ENCODE data around the gene WDR45B. TPM values are rescaled to one million over a fixed set of nuclear protein-coding genes. Genes with fewer than 3 reads are reported as not detected.

Gene WDR45B
- total and polyA plus RNA-seq, 2 experiments from 2014 or later, result 82.6 to 112 TPM

GRCh38 chr17:82677353-82677925, 29.2 kb upstream of the WDR45B start:
- no peak overlapping the region for H2AFZ ChIP-seq

GRCh38 chr17:82675476-82676245, 27.4 kb upstream of the WDR45B start:
- no peak overlapping the region for H3K27ac ChIP-seq
- H3K79me2 ChIP-seq, result no peaks in the 10 kb centered on the region
- 86% methylated on average over 17 of the region's 18 CpGs for WGBS (ENCODE audit: low lambda C conversion rate, missing lambda C conversion rate)
- no peaks in the 10 kb centered on the region for H4K20me1 ChIP-seq (ENCODE audit: insufficient read depth, poor library complexity, severe bottlenecking)
- no peaks in the 10 kb centered on the region for H3K9me3 ChIP-seq (ENCODE audit: low read depth)
- TF ChIP-seq EZH2phosphoT487 (IDR thresholded peaks at IDR 0.05; ENCODE audit: low read depth, severe bottlenecking, unreplicated experiment), result no peak
- no peak for TF ChIP-seq EZH2 (IDR thresholded peaks at IDR 0.05; ENCODE audit: borderline replicate concordance)
- no peak for TF ChIP-seq CTCF (IDR thresholded peaks at IDR 0.05; ENCODE audit: poor library complexity)
- no peaks in the 10 kb centered on the region for H3K36me3 ChIP-seq (replicated peaks; ENCODE audit: insufficient read depth, low read depth)
- H3K4me2 ChIP-seq, result no peak overlapping the region
- no peak overlapping the region for H2AFZ ChIP-seq
- no peak for DNase-seq (ENCODE audit: low spot score)
- H3K9me2 ChIP-seq (replicated peaks; ENCODE audit: insufficient read depth), result no peaks in the 10 kb centered on the region
- H3K4me3 ChIP-seq, result no peak overlapping the region
- no peaks in the 10 kb centered on the region for H3K27me3 ChIP-seq
- no peaks in the 10 kb centered on the region for H3K4me1 ChIP-seq (ENCODE audit: insufficient read depth)

More at GRCh38 chr17:82677353-82677925, 29.2 kb upstream of the WDR45B start:
- TF ChIP-seq EZH2phosphoT487 (IDR thresholded peaks at IDR 0.05; ENCODE audit: low read depth, severe bottlenecking, unreplicated experiment) (no peak), CTCF (IDR thresholded peaks at IDR 0.05; ENCODE audit: poor library complexity) (no peak), EZH2 (IDR thresholded peaks at IDR 0.05; ENCODE audit: borderline replicate concordance) (no peak)
- H3K36me3 ChIP-seq (replicated peaks; ENCODE audit: insufficient read depth, low read depth), result no peaks in the 10 kb centered on the region
- no peaks in the 10 kb centered on the region for H3K4me1 ChIP-seq (ENCODE audit: insufficient read depth)
- H3K27me3 ChIP-seq, result no peaks in the 10 kb centered on the region
- H3K4me2 ChIP-seq, result no peak overlapping the region
- H3K9me2 ChIP-seq (replicated peaks; ENCODE audit: insufficient read depth), result no peaks in the 10 kb centered on the region
- no peaks in the 10 kb centered on the region for H3K9me3 ChIP-seq (ENCODE audit: low read depth)
- H4K20me1 ChIP-seq (ENCODE audit: insufficient read depth, poor library complexity, severe bottlenecking), result no peaks in the 10 kb centered on the region
- peaks cover 4% of the 10 kb centered on the region for H3K79me2 ChIP-seq
- H3K4me3 ChIP-seq, result no peak overlapping the region
- no peak for DNase-seq (ENCODE audit: low spot score)
- WGBS (ENCODE audit: low lambda C conversion rate, missing lambda C conversion rate), result 88% methylated on average over 23 of the region's 23 CpGs
- H3K27ac ChIP-seq, result no peak overlapping the region

- Histone ChIP-seq H3K36me3 (replicated peaks; ENCODE audit: insufficient read depth, low read depth) (no peaks in the 10 kb centered on the region), H3K27ac (no peak overlapping the region), H3K4me3 (no peak overlapping the region), H3K9me3 (ENCODE audit: low read depth) (no peaks in the 10 kb centered on the region), H3K4me2 (no peak overlapping the region), H4K20me1 (ENCODE audit: insufficient read depth, poor library complexity, severe bottlenecking) (no peaks in the 10 kb centered on the region), H3K9me2 (replicated peaks; ENCODE audit: insufficient read depth) (no peaks in the 10 kb centered on the region), H2AFZ (no peak overlapping the region), H3K27me3 (no peaks in the 10 kb centered on the region), H3K79me2 (no peaks in the 10 kb centered on the region), H3K4me1 (ENCODE audit: insufficient read depth) (no peaks in the 10 kb centered on the region)
- no peak for TF ChIP-seq EZH2phosphoT487 (IDR thresholded peaks at IDR 0.05; ENCODE audit: low read depth, severe bottlenecking, unreplicated experiment)
- TF ChIP-seq CTCF (IDR thresholded peaks at IDR 0.05; ENCODE audit: poor library complexity), result no peak
- no peak for TF ChIP-seq EZH2 (IDR thresholded peaks at IDR 0.05; ENCODE audit: borderline replicate concordance)
- no peak for DNase-seq (ENCODE audit: low spot score)
- WGBS (ENCODE audit: low lambda C conversion rate, missing lambda C conversion rate), result 87% methylated on average over 19 of the region's 20 CpGs
These were observed 26.6 kb upstream of the WDR45B start for GRCh38 chr17:82674656-82675475.

All from hepatocyte (in vitro differentiated cells).